Neuron (in vitro differentiated cells): ENCODE results near the gene C19orf53.
"Not testable (repeated sequence)": the region's sequence is repeated elsewhere in the genome, so short reads cannot be mapped to it uniquely, and the experiment has no call there.

Experiments used
- H2AFZ ChIP-seq: one replicate; pipeline ENCODE4 v1.6.1; 2013; ENCODE audit warnings: low read depth, mild to moderate bottlenecking, inconsistent platforms, low read length, moderate library complexity
- H3K27me3 ChIP-seq: one replicate; pipeline ENCODE4 v1.6.1; 2013; ENCODE audit warnings: low read length; ENCODE audit not compliant: insufficient read depth
- H3K36me3 ChIP-seq: one replicate; pipeline ENCODE4 v1.6.1; 2013; ENCODE audit warnings: low read length; ENCODE audit not compliant: insufficient read depth
- H3K4me1 ChIP-seq: one replicate; pipeline ENCODE4 v1.6.1; 2013; ENCODE audit warnings: low read length; ENCODE audit not compliant: insufficient read depth
- H3K4me3 ChIP-seq: 2 replicates; pipeline ENCODE4 v1.5.1; 2013; ENCODE audit warnings: mild to moderate bottlenecking, low read length, moderate library complexity
- H3K9me3 ChIP-seq: one replicate; pipeline ENCODE4 v1.6.1; 2013; ENCODE audit warnings: low read length

The C19orf53 gene

DNA sequence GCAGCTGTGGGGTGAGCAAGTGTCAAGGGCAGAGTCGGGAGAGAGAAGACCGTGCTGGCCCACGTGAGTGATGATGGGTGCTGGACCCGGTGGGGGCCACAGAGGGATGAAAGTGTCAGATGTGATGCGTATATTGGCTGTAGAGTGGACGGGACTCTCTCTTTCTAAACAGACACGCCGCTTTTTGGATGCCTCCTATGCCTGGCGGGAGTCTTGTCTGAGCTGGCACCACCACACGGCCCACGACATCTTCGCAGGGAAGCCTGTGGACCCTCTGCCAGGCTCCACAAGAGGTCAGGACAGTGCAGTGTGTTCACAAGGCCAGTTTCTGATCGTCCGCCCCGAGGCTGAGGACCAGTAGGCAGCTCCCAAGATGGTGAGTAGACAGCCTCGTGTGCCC is 22.8 kb upstream of the C19orf53 start:
- Histone ChIP-seq H3K27me3 (no peaks in the 10 kb centered on the region), H3K4me3 (no peak overlapping the region), H2AFZ (no peak overlapping the region), H3K9me3 (no peaks in the 10 kb centered on the region), H3K36me3 (peaks cover 38% of the 10 kb centered on the region), H3K4me1 (peaks cover 8% of the 10 kb centered on the region)

DNA sequence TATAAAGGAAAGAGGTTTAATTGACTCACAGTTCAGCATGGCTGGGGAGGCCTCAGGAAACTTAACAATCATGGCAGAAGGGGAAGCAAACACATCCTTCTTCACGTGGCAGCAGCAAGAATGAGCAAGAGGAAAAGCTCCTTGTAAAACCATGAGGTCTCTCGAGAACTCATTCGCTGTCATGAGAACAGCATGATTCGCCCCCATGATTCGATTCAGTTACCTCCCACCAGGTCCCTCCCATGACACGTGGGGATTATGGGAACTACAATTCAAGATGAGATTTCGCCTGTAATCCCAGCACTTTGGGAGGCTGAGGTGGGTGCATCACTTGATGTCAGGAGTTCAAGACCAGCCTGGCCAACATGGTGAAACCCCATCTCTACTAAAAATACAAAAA is 20.6 kb upstream of the C19orf53 start:
- H3K4me3 ChIP-seq, H2AFZ ChIP-seq, H3K27me3 ChIP-seq, H3K9me3 ChIP-seq, H3K4me1 ChIP-seq: not testable (repeated sequence)
- H3K36me3 ChIP-seq, result peaks cover 57% of the 10 kb centered on the region

DNA sequence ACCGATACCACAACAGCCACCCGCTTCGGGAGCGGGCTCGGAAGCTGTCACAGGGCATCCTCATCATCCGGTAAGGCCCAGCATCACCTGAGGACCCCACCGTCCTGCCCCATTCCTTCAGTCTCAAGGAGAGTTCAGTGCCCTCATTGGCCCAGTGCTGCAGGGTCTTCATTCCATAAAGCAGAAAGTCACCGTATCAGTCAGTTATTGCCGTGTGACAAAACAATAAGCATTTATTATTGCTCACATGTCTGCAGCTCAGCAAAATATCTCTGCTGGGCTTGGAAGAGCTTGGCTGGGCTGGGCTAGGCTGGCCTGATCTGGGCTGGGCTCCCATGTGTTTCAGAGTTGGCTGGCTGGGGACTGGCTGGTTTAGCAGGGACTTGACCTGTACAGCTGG is 18.0 kb upstream of the C19orf53 start:
- peaks cover 75% of the 10 kb centered on the region for H3K36me3 ChIP-seq
- H3K4me3 ChIP-seq, result no peak overlapping the region
- H3K9me3 ChIP-seq, result no peaks in the 10 kb centered on the region
- no peaks in the 10 kb centered on the region for H3K27me3 ChIP-seq
- H3K4me1 ChIP-seq, result no peaks in the 10 kb centered on the region
- H2AFZ ChIP-seq, result no peak overlapping the region

DNA sequence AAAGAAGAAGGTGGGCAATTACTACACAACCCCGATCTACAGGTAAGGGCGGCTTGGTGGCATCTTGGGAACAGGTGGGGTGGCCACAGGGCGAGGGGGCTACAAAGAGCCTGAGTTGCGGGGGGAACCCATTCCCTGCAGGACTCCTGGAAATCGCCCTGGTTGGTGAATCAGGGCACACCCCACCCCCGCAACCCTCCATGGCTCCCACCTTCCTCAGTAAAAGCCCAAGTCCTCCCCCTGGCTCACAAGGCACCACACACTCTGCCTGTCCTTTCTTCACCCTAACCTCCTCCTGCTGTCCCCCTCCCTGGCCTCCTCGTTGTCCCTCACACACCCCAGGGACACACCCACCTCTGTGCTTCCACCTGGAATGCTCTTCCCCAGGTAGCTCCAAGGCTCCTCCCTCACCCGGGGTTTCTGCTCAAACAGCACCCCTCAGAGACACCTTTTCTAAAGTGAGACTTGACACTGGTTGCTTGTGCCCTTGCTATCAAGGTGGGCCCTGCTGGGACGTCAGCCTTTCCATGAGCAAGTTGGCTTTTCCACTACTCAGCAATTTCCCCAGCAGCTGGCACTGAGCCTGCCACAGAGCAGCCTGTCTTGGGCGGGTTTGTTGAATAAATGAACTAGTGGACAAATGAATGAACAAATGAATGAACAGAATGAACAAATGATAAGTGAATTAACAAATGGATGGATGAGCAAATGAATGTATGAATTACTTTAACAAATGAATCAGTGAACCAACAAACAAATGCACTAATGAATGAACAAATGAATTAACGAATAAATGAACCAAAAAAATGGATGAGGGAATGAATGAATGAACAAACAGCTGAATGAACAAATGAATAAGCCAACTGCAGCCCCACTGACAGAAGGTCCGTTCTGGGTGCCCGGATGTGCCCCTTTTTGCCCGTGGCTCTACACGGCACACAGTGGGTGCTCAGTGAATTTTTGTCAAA is 16.2 kb upstream of the C19orf53 start:
- no peaks in the 10 kb centered on the region for H3K27me3 ChIP-seq
- no peak overlapping the region for H3K4me3 ChIP-seq
- H3K9me3 ChIP-seq, result peaks cover 13% of the 10 kb centered on the region
- H3K36me3 ChIP-seq, result peaks cover 80% of the 10 kb centered on the region
- no peaks in the 10 kb centered on the region for H3K4me1 ChIP-seq
- H2AFZ ChIP-seq, result no peak overlapping the region

DNA sequence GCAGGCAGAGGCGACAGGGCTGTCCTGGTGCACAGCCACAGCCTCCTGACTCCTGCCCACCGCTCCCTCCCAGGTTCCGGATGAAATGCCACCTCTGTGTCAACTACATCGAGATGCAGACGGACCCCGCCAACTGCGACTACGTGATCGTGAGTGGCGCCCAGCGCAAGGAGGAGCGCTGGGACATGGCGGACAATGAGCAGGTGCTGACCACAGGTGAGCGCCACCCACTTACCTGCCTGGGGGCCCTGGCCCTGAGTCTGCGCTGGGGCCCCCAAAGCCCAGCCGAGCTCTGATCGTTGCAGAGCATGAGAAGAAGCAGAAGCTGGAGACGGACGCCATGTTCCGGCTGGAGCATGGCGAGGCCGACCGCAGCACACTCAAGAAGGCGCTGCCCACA is 15.5 kb upstream of the C19orf53 start:
- no peaks in the 10 kb centered on the region for H3K4me1 ChIP-seq

DNA sequence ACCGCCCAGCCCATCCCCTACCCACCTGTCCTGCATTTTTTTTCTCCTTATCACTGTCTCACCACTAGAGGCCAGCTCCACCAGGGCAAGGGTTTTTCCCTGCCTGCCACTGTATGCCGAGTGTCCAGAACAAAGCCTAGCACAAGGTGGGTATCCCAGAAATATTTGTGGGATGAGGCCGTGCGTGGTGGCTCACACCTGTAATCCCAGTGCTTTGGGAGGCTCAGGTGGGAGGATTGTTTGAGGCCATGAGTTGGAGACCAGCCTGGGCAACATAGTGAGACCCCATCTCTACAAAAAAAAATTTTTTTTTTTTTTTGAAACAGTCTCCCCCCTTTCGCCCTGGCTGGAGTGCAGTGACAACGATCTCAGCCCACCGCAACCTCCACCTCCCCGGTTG is 12.8 kb upstream of the C19orf53 start:
- Histone ChIP-seq H3K9me3 (peaks cover 22% of the 10 kb centered on the region), H3K36me3 (peaks cover 71% of the 10 kb centered on the region), H3K27me3 (no peaks in the 10 kb centered on the region), H3K4me3 (no peak overlapping the region), H2AFZ (no peak overlapping the region), H3K4me1 (no peaks in the 10 kb centered on the region)

More for the DNA sequence above, 15.5 kb upstream of the C19orf53 start:
- Histone ChIP-seq H3K9me3 (peaks cover 17% of the 10 kb centered on the region), H2AFZ (no peak overlapping the region), H3K36me3 (peaks cover 83% of the 10 kb centered on the region), H3K4me3 (no peak overlapping the region), H3K27me3 (no peaks in the 10 kb centered on the region)

DNA sequence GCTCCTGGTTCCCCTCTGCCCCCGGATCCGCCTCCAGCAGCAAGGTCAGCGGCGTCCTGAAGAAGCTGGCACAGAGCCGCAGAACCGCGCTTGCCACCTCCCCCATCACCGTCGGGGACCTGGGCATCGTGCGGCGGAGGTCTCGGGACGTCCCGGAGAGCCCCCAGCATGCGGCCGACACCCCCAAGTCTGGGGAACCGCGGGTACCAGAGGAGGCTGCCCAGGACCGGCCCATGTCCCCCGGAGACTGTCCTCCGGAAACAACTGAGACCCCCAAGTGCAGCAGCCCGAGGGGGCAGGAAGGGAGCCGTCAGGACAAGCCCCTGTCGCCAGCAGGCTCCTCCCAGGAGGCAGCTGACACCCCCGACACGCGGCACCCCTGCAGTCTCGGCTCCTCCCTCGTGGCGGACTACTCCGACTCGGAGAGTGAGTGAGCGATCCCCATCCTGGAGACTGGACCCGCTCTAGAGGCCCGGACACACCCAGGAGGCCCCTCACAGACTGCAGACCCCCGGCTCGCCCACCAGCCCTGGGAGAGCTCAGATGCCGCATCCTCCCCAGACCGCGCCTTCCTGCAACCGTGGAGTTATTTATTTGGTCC is 11.5 kb upstream of the C19orf53 start:
- no peaks in the 10 kb centered on the region for H3K27me3 ChIP-seq
- H3K4me1 ChIP-seq, result no peaks in the 10 kb centered on the region
- peaks cover 59% of the 10 kb centered on the region for H3K36me3 ChIP-seq
- H3K9me3 ChIP-seq, result peaks cover 22% of the 10 kb centered on the region
- no peak overlapping the region for H2AFZ ChIP-seq
- no peak overlapping the region for H3K4me3 ChIP-seq

DNA sequence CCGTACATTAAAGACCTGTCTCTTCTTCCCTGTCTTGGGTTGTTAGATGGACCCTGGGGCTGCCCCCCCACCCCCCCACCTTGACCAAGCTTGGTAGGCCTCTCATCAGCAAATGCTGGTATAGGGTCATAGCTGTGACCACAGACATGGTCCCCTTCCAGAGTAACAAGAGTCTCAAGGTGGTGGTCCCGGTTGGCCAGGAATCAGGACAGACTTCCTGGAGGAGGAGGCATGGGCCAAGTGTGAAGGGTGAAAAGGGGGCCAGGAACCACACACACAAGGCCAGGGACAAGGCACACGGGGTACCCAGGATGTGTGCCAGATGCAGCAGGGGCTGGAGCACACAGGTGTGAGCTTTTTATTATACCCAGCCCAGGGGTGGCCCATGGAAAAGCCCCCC is 11.0 kb upstream of the C19orf53 start:
- H3K4me3 ChIP-seq, result no peak overlapping the region
- peaks cover 54% of the 10 kb centered on the region for H3K36me3 ChIP-seq
- H3K27me3 ChIP-seq, result no peaks in the 10 kb centered on the region
- no peak overlapping the region for H2AFZ ChIP-seq
- H3K4me1 ChIP-seq, result no peaks in the 10 kb centered on the region
- H3K9me3 ChIP-seq, result peaks cover 22% of the 10 kb centered on the region

DNA sequence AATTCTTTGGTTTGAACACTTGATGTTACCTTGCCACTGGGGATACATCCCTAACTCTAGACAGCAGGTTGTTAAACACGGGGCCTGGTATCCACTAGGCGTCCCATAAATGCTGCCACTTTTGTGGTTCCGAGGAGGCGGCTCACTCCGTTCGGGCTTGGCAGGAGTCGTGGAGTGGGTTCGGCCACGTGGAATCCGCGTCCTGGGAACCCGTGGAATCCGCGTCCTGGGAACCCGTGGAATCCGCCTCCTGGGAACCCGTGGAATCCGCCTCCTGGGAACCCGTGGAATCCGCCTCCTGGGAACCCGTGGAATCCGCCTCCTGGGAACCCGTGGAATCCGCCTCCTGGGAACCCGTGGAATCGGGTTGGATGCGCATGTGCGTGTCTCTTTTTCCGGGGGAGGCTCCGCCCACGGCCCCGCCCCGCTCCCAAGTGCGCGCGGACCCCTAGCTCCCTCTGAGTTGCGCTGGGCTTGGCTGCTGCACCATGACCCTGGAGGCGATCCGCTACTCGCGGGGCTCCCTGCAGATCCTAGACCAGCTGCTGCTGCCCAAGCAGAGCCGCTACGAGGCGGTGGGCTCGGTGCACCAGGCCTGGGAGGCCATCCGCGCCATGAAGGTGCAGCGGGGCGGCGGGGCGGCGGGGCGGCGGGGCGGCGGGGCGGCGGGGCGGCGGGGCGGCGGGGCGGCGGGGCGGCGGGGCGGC is 10.0 kb upstream of the C19orf53 start, which contains the start of gene MRI1:
Gene MRI1 (plus strand): TSS at position 422 of the 707 bp plus-strand sequence. CDS start 67 bp downstream, at position 489.
- Histone ChIP-seq H3K9me3 (peaks cover 22% of the 10 kb centered on the region), H3K36me3 (peaks cover 44% of the 10 kb centered on the region)

DNA sequence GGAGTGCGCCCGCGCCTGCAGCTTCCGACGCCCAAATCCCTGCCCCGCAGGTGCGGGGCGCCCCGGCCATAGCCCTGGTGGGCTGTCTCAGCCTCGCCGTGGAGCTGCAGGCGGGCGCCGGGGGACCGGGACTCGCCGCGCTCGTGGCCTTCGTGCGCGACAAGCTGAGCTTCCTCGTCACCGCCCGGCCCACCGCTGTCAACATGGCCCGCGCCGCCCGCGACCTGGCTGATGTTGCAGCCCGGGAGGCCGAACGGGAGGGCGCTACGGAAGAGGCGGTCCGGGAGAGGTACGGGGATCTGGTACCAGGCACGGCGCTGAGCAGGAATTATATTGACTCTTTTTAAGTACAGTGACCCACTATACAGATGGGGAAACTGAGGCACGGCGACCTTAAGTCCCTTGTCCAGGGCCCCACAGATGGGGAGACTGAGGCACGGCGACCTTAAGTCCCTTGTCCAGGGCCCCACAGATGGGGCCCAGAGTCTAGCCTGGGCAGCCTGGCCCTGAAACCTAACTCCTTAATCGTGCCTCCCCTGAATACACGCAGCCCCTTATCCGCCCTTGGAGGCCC is 9.3 kb upstream of the C19orf53 start:
- Histone ChIP-seq H2AFZ (no peak overlapping the region), H3K4me3 (no peak overlapping the region), H3K36me3 (peaks cover 41% of the 10 kb centered on the region), H3K4me1 (no peaks in the 10 kb centered on the region), H3K9me3 (peaks cover 22% of the 10 kb centered on the region), H3K27me3 (no peaks in the 10 kb centered on the region)

More for the DNA sequence above, 10.0 kb upstream of the C19orf53 start, which contains the start of gene MRI1:
- no peaks in the 10 kb centered on the region for H3K4me1 ChIP-seq
- no peak within 1 kb of the TSS for H2AFZ ChIP-seq
- H3K27me3 ChIP-seq, result no peaks in the 10 kb centered on the region
- no peak within 1 kb of the TSS for H3K4me3 ChIP-seq

DNA sequence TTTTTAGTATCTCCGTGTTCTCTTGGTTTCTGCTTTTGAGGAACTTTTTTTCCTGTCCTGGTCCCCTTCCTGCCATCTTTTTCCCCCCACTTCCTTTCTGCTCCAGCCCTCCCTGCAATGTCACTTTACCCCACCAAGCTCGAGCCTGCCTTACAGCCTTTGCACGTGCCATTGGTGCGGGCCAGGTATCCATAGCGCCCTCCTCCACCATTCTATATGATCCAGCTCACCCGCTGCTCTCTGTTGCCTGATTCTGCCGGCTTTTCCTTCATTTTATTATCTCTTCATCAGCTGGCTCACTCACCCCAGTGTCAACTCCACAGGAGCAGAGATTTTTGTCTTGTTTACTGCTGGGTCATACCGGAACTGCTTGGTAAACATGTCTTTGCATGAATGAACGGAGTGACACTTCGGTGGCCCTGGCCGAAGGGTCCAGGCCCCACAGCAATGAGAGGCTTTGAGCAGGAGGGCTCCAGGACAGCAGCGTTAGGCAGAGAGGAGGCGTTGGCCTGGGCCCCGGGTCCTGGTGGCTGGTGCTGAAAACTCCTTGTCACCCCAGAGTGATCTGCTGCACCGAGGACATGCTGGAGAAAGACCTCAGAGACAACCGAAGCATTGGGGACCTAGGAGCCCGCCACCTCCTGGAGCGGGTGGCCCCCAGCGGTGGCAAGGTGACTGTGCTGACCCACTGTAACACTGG is 8.7 kb upstream of the C19orf53 start:
- Histone ChIP-seq H3K4me3 (no peak overlapping the region), H2AFZ (no peak overlapping the region), H3K4me1 (no peaks in the 10 kb centered on the region), H3K36me3 (peaks cover 35% of the 10 kb centered on the region), H3K27me3 (no peaks in the 10 kb centered on the region), H3K9me3 (peaks cover 22% of the 10 kb centered on the region)

DNA sequence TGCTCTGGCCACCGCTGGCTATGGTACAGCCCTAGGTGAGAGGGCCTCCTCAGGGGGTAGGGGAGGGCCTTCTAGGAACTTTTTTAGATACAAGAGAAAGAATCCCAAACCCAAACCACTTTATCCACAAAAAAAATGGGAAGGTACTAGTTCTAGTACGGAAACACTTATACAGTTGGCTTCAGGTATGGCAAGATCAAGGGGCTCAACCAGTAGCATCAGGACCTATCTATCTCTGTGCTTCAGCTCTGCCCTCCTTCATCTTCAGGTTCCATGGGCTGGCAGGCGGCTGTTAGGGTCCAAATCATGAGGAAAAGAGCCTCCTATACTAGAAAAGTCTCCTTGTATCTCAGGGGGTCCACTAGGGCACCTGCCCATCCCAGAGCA is 8.2 kb upstream of the C19orf53 start:
- Histone ChIP-seq H3K9me3 (peaks cover 22% of the 10 kb centered on the region), H3K36me3 (peaks cover 30% of the 10 kb centered on the region), H2AFZ (no peak overlapping the region), H3K4me3 (no peak overlapping the region), H3K27me3 (no peaks in the 10 kb centered on the region), H3K4me1 (no peaks in the 10 kb centered on the region)
